Mucosa of gallbladder (tissue), 1 donor: ENCODE results near the gene SLC16A3. TPM values are rescaled to one million over a fixed set of nuclear protein-coding genes. Genes with fewer than 3 reads are reported as not detected.

Source experiments
- DNase-seq: peaks from one replicate; pipeline ENCODE4 v3.0.0-alpha.2; 2020; ENCODE audit warnings: low spot score
- total RNA-seq: library from RNA; stranded (reverse); gene quantifications from one replicate; pipeline ENCODE4 v1.2.1, GENCODE V29; 2021
- donor health status: DM: no; HTN: no; CAD: no.

Gene SLC16A3
- total RNA-seq, 1 donor from 2014 or later, result 95.7 TPM

- DNase-seq, result no peak
Measured at GRCh38 chr17:82283208-82283749, 54.4 kb downstream of the SLC16A3 start.

- DNase-seq, result no peak
Measured at GRCh38 chr17:82285141-82285540, 56.3 kb downstream of the SLC16A3 start.

- DNase-seq, result no peak
Measured at GRCh38 chr17:82287013-82287867, 58.4 kb downstream of the SLC16A3 start.

- peak; percentile 90 for DNase-seq
Measured at GRCh38 chr17:82287868-82288801, 59.3 kb downstream of the SLC16A3 start.

Other genes with a start within 250 kb of the SLC16A3 start
- 43.4 TPM for gene CENPX, start 206.2 kb upstream of the SLC16A3 start, total RNA-seq
- gene LRRC45, start 205.7 kb upstream of the SLC16A3 start, total RNA-seq, result 26.4 TPM
- gene RAC3, start 197.4 kb upstream of the SLC16A3 start, total RNA-seq, result 8.9 TPM
- gene DCXR, start 191.3 kb upstream of the SLC16A3 start, total RNA-seq, result 102 TPM
- 51.6 TPM for gene RFNG, start 177.2 kb upstream of the SLC16A3 start, total RNA-seq
- 107 TPM for gene GPS1, start 177.1 kb upstream of the SLC16A3 start, total RNA-seq
- 92.4 TPM for gene DUS1L, start 163.2 kb upstream of the SLC16A3 start, total RNA-seq
- 181 TPM for gene FASN, start 130.8 kb upstream of the SLC16A3 start, total RNA-seq
- gene CCDC57, start 16.2 kb upstream of the SLC16A3 start, total RNA-seq, result 56.9 TPM
- gene CSNK1D, start 44.7 kb downstream of the SLC16A3 start, total RNA-seq, result 161 TPM
- 12.0 TPM for gene CD7, start 88.6 kb downstream of the SLC16A3 start, total RNA-seq
- gene SECTM1, start 104.7 kb downstream of the SLC16A3 start, total RNA-seq, result 8.5 TPM
- not detected for gene TEX19, start 130.2 kb downstream of the SLC16A3 start, total RNA-seq
- gene UTS2R, start 142.7 kb downstream of the SLC16A3 start, total RNA-seq, result not detected
- gene HEXD, start 189.3 kb downstream of the SLC16A3 start, total RNA-seq, result 55.1 TPM
- 45.6 TPM for gene OGFOD3, start 189.5 kb downstream of the SLC16A3 start, total RNA-seq
- gene CYBC1, start 221.7 kb downstream of the SLC16A3 start, total RNA-seq, result 114 TPM
- 80.0 TPM for gene NARF, start 229.7 kb downstream of the SLC16A3 start, total RNA-seq